ENCODE data around the gene PLPPR1. TPM values are rescaled to one million over a fixed set of nuclear protein-coding genes. Genes with fewer than 3 reads are reported as not detected.

The PLPPR1 gene
- total RNA-seq, 6 experiments from 2014 or later = 1.4 to 5.4 (median 1.8) TPM

Small RNA genes lying within 50 kb of the gene (small RNA-seq; reads per million reads assigned to genes)
- 0 reads per million in 2 experiments for gene RF00322
